GM19025 (cell line): ENCODE results near the gene C6orf47.

Experiments
- ATAC-seq: cut with Tn5 transposase; IDR thresholded peaks from one replicate; pipeline ENCODE4 v1.9.1; 2021; ENCODE audit warnings: mild to moderate bottlenecking, low read depth, moderate library complexity; ENCODE audit not compliant: unreplicated experiment

C6orf47 gene

DNA sequence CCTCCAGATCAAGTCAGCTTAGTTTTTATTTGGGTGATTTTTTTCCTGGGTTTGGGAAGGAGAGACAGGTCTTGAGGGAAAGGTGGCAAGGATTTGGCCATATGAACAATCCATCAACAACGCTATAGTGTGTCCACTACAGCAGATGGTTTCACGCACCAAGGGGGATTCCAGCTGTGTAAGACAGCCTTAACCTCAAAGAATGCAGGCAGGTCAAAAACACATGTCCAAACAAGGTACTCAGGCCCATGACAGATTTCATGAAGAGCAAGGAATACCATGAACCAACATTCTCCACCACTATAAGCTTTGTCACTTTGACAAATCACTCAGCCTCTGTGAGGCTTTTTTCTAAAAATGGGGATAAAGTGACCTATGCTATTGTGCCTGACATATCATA, 43.6 kb downstream of the C6orf47 start:
- no peak for ATAC-seq

GRCh38 chr6:31615748-31616147, 44.8 kb downstream of the C6orf47 start:
- no peak for ATAC-seq

- ATAC-seq = no peak
Observed at GRCh38 chr6:31614684-31615578, 45.6 kb downstream of the C6orf47 start, which contains the start of gene AIF1. Gene AIF1 (plus strand): TSS chr6:31615234. CDS start chr6:31615330, 96 bp downstream.

- no peak for ATAC-seq
Observed at GRCh38 chr6:31614075-31614619, 46.4 kb downstream of the C6orf47 start.

GRCh38 chr6:31610968-31611367, 49.6 kb downstream of the C6orf47 start:
- ATAC-seq = no peak

- ATAC-seq = no peak
Observed at GRCh38 chr6:31609519-31610406, 50.8 kb downstream of the C6orf47 start.
